ENCODE measurements around the gene ST14.
A peak's percentile ranks its signal among the peaks of the same experiment; 100 is the strongest.
"Not testable (repeated sequence)": the region's sequence is repeated elsewhere in the genome, so short reads cannot be mapped to it uniquely, and the experiment has no call there.

The ST14 gene

GRCh38 chr11:130163346-130164220 lies 4.0 kb downstream of the ST14 start:
- DNase-seq (ENCODE audit: low spot score) = no peak

GRCh38 chr11:130164221-130164570 lies 4.6 kb downstream of the ST14 start:
- DNase-seq (ENCODE audit: low spot score) = no peak

- no peak for DNase-seq (ENCODE audit: low spot score)
Measured at GRCh38 chr11:130165601-130166456, 6.2 kb downstream of the ST14 start.

GRCh38 chr11:130166457-130166784 lies 6.8 kb downstream of the ST14 start:
- no peak for DNase-seq (ENCODE audit: low spot score)

- DNase-seq (ENCODE audit: low spot score) = no peak
Measured at GRCh38 chr11:130167146-130167545, 7.6 kb downstream of the ST14 start.

GRCh38 chr11:130168105-130168504 lies 8.5 kb downstream of the ST14 start:
- no peak for DNase-seq (ENCODE audit: low spot score)

GRCh38 chr11:130170345-130170744 lies 10.8 kb downstream of the ST14 start:
- DNase-seq (ENCODE audit: low spot score) = no peak

- no peak for DNase-seq (ENCODE audit: low spot score)
Measured at GRCh38 chr11:130171534-130171933, 12.0 kb downstream of the ST14 start.

- DNase-seq (ENCODE audit: low spot score) = not testable (repeated sequence)
Measured at GRCh38 chr11:130172001-130172400, 12.4 kb downstream of the ST14 start.

GRCh38 chr11:130174642-130175041 lies 15.1 kb downstream of the ST14 start:
- DNase-seq (ENCODE audit: low spot score) = no peak

- DNase-seq (ENCODE audit: low spot score) = no peak
Measured at GRCh38 chr11:130175898-130176297, 16.3 kb downstream of the ST14 start.

- DNase-seq (ENCODE audit: low spot score) = no peak
Measured at GRCh38 chr11:130177782-130178181, 18.2 kb downstream of the ST14 start.

- DNase-seq (ENCODE audit: low spot score) = no peak
Measured at GRCh38 chr11:130178441-130179339, 19.1 kb downstream of the ST14 start.

GRCh38 chr11:130179396-130180306 lies 20.1 kb downstream of the ST14 start:
- DNase-seq (ENCODE audit: low spot score) = no peak

- peak; percentile 30 for DNase-seq (ENCODE audit: low spot score)
Measured at GRCh38 chr11:130180491-130180890, 20.9 kb downstream of the ST14 start.

- no peak for DNase-seq (ENCODE audit: low spot score)
Measured at GRCh38 chr11:130180896-130181294, 21.3 kb downstream of the ST14 start.

GRCh38 chr11:130181295-130182272 lies 22.0 kb downstream of the ST14 start:
- peak; percentile 13 for DNase-seq (ENCODE audit: low spot score)

- DNase-seq (ENCODE audit: low spot score) = no peak
Measured at GRCh38 chr11:130183878-130184610, 24.5 kb downstream of the ST14 start.

- DNase-seq (ENCODE audit: low spot score) = no peak
Measured at GRCh38 chr11:130187096-130187495, 27.5 kb downstream of the ST14 start.
